ENCODE results near the gene CNRIP1. TPM values are rescaled to one million over a fixed set of nuclear protein-coding genes. Genes with fewer than 3 reads are reported as not detected.

CNRIP1 gene
- polyA plus RNA-seq, 2 of the 4 experiments (the other 2 are of a cell fraction) = 0.93 to 2.9 TPM

DNA sequence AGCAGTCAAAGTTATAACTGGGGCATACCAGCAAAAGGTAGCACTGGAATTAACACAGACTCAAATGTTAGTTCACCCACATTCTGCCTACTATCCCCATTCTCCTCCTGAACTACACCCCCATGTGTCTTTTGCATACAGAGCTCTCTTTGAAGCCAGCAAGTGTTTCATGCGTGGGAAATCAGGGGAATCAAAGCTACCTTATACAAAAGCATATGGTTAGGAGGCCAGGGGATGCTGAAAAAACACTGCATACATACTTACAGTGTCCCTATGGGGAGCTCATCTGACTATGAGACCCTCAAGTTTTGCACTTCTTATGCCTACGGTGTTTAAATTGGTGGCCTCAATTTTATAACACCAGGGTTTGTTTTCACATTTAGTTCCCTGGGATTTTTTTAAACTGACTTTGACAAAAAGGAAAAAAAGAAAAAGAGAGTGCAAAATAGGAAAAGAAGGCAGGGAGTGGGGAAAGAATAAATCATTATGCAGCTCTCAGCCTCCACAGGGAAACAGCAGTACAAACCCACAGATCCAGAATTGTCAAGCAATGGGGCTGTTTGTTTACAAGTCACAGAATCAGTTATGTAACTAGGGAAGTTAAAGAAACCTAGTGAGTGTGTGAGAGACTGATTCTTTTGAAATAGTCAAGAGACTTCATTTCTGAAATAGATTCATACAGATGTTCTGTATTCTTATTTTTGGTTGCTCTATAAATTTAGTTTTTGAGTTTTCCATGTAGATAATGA is 47.3 kb downstream of the CNRIP1 start (continued):
- TF ChIP-seq, protein P1, sequence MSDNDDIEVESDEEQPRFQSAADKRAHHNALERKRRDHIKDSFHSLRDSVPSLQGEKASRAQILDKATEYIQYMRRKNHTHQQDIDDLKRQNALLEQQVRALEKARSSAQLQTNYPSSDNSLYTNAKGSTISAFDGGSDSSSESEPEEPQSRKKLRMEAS (IDR thresholded peaks at IDR 0.05) = no peak

DNA sequence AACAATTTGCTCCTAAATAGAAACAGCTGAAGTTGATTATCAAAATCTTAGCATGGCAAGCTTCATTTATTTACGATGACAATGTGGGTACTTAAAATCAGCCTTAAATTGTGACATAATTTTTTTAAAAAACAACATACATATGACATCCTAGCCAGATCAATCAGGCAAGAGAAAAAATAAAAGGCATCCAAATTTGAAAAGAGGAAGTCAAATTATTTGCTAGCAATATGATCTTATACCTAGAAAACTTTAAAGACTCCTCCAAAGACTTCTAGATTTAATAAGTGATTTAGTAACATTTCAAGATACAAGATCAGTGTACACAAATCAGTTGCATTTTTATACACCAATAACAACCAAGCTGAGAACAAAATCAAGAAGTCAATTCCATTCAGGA is 53.1 kb downstream of the CNRIP1 start:
- no peaks in the 10 kb centered on the region for H3K4me1 ChIP-seq
- CTCF ChIA-PET = interaction anchor here (1.6 to 2.3 kb wide), 2 partner anchors 16 to 175 kb away, joined by 5 to 7 read pairs; no protein-coding TSS in a partner anchor
- no peak overlapping the region for H3K4me3 ChIP-seq
- POLR2A ChIA-PET = interaction anchor here (0.7 kb wide), 1 partner anchor 14 kb away, joined by 3 read pairs; the partner anchor contains the start of gene PPP3R1
- FAIRE-seq (no peak), ATAC-seq (no peak), DNase-seq (ENCODE audit: low read depth in 1 of 2, low spot score in 1 of 2) (no peak)
- no peak overlapping the region for H3K27ac ChIP-seq
- H3K4me2 ChIP-seq = no peak overlapping the region
- 69% methylated on average over 1 of the region's 1 CpG for WGBS (ENCODE audit: missing lambda C conversion rate)
- H3K9me3 ChIP-seq = no peaks in the 10 kb centered on the region
- no peak for TF ChIP-seq POLR2AphosphoS2 (conservative IDR thresholded peaks at IDR 0.05; ENCODE audit: low read length)
- no peak for TF ChIP-seq POLR2A (IDR thresholded peaks at IDR 0.05; ENCODE audit: low read length)
- no peak for TF ChIP-seq EHF (CRISPR knock-in tag; IDR thresholded peaks at IDR 0.05)
- TF ChIP-seq, protein P2, sequence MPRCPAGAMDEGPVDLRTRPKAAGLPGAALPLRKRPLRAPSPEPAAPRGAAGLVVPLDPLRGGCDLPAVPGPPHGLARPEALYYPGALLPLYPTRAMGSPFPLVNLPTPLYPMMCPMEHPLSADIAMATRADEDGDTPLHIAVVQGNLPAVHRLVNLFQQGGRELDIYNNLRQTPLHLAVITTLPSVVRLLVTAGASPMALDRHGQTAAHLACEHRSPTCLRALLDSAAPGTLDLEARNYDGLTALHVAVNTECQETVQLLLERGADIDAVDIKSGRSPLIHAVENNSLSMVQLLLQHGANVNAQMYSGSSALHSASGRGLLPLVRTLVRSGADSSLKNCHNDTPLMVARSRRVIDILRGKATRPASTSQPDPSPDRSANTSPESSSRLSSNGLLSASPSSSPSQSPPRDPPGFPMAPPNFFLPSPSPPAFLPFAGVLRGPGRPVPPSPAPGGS (IDR thresholded peaks at IDR 0.05) = no peak
- no peak for TF ChIP-seq EHMT2 (IDR thresholded peaks at IDR 0.05; ENCODE audit: low read depth)
- no peak for TF ChIP-seq JUNB (IDR thresholded peaks at IDR 0.05)

DNA sequence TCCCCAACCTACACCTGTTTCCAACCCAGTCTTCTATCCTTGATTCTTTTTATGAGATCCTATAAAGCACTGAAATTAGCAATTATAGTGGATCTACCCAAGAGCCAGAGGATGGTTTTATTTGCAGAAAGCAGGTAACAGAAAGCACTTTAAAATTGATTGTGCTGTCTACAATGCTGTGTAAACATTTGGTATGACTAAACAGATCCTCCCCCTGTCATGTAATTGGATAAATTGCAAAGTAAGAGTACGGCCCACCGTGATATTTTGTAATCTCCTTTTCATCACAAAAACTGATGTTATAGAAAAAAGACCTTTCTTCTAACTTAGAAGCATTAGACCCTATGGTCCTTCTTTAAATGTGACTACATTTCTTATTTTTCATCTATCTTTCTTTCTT is 56.1 kb downstream of the CNRIP1 start:
- FAIRE-seq (no peak), DNase-seq (ENCODE audit: low read depth in 1 of 2, low spot score in 1 of 2) (no peak), ATAC-seq (no peak)
- ChIA-PET POLR2A (interaction anchor here (1.4 kb wide), 1 partner anchor 11 kb away, joined by 4 read pairs; the partner anchor contains the start of gene PPP3R1), CTCF (interaction anchor here (0.6 kb wide), 2 partner anchors 9 to 733 kb away, joined by 3 to 4 read pairs; no protein-coding TSS in a partner anchor)
- WGBS (ENCODE audit: missing lambda C conversion rate) = 77% methylated on average over 2 of the region's 2 CpGs
- no peaks in the 10 kb centered on the region for H3K4me1 ChIP-seq
- H3K4me3 ChIP-seq = no peak overlapping the region
- H3K27ac ChIP-seq = no peak overlapping the region
- TF ChIP-seq BHLHE40 (IDR thresholded peaks at IDR 0.05; ENCODE audit: low read depth, low read length) (no peak), POLR2AphosphoS2 (conservative IDR thresholded peaks at IDR 0.05; ENCODE audit: low read length) (no peak), SMC3 (IDR thresholded peaks at IDR 0.05) (no peak), RCOR1 (IDR thresholded peaks at IDR 0.05; ENCODE audit: low read depth, low read length) (no peak), CEBPB (IDR thresholded peaks at IDR 0.05) (no peak), HOXA7 (CRISPR knock-in tag; IDR thresholded peaks at IDR 0.05) (no peak), MAZ (IDR thresholded peaks at IDR 0.05; ENCODE audit: borderline replicate concordance, low read depth, low read length) (no peak), JUNB (IDR thresholded peaks at IDR 0.05) (no peak), TFCP2L1 (CRISPR knock-in tag; IDR thresholded peaks at IDR 0.05) (no peak), PHF8 (IDR thresholded peaks at IDR 0.05; ENCODE audit: borderline replicate concordance, low read depth) (no peak), FOXS1 (CRISPR knock-in tag; IDR thresholded peaks at IDR 0.05) (no peak), FOSL2 (IDR thresholded peaks at IDR 0.05) (no peak), FOSL2 (CRISPR knock-in tag; IDR thresholded peaks at IDR 0.05) (no peak), CBX8 (IDR thresholded peaks at IDR 0.05) (no peak), NFE2L2 (conservative IDR thresholded peaks at IDR 0.05; ENCODE audit: low read length) (no peak), NPAS2 (CRISPR knock-in tag; IDR thresholded peaks at IDR 0.05; ENCODE audit: borderline replicate concordance) (no peak), POLR2A (IDR thresholded peaks at IDR 0.05; ENCODE audit: low read length) (no peak)
- TF ChIP-seq, protein P3, sequence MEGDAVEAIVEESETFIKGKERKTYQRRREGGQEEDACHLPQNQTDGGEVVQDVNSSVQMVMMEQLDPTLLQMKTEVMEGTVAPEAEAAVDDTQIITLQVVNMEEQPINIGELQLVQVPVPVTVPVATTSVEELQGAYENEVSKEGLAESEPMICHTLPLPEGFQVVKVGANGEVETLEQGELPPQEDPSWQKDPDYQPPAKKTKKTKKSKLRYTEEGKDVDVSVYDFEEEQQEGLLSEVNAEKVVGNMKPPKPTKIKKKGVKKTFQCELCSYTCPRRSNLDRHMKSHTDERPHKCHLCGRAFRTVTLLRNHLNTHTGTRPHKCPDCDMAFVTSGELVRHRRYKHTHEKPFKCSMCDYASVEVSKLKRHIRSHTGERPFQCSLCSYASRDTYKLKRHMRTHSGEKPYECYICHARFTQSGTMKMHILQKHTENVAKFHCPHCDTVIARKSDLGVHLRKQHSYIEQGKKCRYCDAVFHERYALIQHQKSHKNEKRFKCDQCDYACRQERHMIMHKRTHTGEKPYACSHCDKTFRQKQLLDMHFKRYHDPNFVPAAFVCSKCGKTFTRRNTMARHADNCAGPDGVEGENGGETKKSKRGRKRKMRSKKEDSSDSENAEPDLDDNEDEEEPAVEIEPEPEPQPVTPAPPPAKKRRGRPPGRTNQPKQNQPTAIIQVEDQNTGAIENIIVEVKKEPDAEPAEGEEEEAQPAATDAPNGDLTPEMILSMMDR (IDR thresholded peaks at IDR 0.05) = no peak
- TF ChIP-seq, protein P4, sequence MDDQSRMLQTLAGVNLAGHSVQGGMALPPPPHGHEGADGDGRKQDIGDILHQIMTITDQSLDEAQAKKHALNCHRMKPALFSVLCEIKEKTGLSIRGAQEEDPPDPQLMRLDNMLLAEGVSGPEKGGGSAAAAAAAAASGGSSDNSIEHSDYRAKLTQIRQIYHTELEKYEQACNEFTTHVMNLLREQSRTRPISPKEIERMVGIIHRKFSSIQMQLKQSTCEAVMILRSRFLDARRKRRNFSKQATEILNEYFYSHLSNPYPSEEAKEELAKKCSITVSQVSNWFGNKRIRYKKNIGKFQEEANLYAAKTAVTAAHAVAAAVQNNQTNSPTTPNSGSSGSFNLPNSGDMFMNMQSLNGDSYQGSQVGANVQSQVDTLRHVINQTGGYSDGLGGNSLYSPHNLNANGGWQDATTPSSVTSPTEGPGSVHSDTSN (IDR thresholded peaks at IDR 0.05) = no peak
- TF ChIP-seq, protein P1 (IDR thresholded peaks at IDR 0.05) = no peak
- H3K9me3 ChIP-seq = no peaks in the 10 kb centered on the region
- no peak overlapping the region for H3K4me2 ChIP-seq

Data from A549 (cell line).